ENCODE measurements around the gene POLR3GL. TPM values are rescaled to one million over a fixed set of nuclear protein-coding genes. Genes with fewer than 3 reads are reported as not detected.

POLR3GL gene
- total and polyA plus RNA-seq, 4 donors, result 23.8 to 89.0 (median 49.9) TPM

DNA sequence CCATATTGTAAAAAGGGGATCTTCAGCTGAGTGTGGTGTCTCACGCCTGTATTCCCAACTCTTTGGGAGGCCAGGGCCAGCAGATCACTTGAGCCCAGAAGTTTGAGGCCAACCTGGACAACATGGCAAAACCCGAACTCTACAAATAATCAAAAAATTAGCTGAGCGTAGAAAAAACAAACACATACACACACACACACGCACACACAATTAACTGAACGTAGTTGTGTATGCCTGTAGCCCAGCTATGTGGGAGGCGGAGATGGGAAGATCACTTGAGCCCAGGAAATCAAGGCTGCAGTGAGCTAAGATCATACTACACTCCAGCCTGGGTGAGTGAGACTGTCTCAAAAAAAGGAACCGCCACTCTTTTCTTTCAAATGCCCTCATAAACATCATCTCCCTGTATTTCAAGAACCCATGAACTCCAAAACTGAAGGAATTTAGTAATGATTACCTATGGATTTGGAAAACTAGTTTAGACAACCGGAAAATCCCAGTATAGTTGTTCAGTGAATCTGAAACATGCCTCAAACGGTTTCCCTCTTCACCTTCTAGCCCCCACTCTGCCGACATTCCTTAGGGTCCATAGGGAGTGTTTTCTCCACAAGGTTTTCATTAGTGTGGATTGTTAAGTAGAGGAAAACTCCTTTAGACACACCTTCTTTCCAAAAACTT lies 27.4 kb downstream of the POLR3GL start:
- no peak overlapping the region for H3K4me3 ChIP-seq (ENCODE audit: low read length in 2 of 2)
- peaks cover 6 to 8% of the 10 kb centered on the region in 2 donors for H3K36me3 ChIP-seq (ENCODE audit: control insufficient read depth in 1 of 2, insufficient read depth in 2 of 2, low read length in 1 of 2)
- DNase-seq, result no peak
- H3K27me3 ChIP-seq (ENCODE audit: control insufficient read depth in 1 of 2, insufficient read depth in 2 of 2, low read length in 1 of 2), result no peaks in the 10 kb centered on the region
- peaks cover 8 to 20% of the 10 kb centered on the region in 2 donors for H3K4me1 ChIP-seq (ENCODE audit: control insufficient read depth in 1 of 2, insufficient read depth in 2 of 2, low read length in 2 of 2)
- 79 to 80% methylated on average over 10 of the region's 10 CpGs for WGBS, 2 donors
- no peaks in the 10 kb centered on the region for H3K9me3 ChIP-seq (ENCODE audit: control insufficient read depth, low read length)
- intact Hi-C loops (cut with DNase I), result no loop called here
- ATAC-seq (ENCODE audit: low FRiP score), result no peak
- peak overlapping the region in 1 of 2 donors; percentile 32 for H3K27ac ChIP-seq (ENCODE audit: low read depth in 1 of 2, low read length in 2 of 2)

DNA sequence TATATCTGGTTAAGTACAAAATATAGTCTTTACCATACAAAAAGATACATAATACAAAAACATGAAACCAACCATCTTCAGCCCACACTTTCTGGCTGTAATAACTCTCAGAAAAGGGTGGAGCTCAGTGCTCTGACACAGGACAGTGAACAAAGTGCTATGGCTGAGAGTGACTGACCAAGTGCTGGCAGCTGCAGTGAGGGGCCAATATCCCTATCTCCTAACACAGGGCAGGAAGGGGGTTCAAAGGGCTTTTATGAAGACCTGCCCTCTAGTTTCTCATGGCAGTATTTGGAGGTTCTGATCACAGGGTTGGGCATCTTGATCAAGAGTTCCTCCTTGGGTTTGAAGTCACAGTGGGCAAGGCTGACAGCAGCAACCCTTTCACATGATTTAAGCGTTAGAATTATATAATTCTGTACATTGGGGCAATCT lies 28.0 kb downstream of the POLR3GL start:
- H3K4me3 ChIP-seq (ENCODE audit: low read length in 2 of 2), result no peak overlapping the region
- no peaks in the 10 kb centered on the region for H3K9me3 ChIP-seq (ENCODE audit: control insufficient read depth, low read length)
- DNase-seq (no peak), ATAC-seq (ENCODE audit: low FRiP score) (no peak)
- no peaks in the 10 kb centered on the region for H3K27me3 ChIP-seq (ENCODE audit: control insufficient read depth in 1 of 2, insufficient read depth in 2 of 2, low read length in 1 of 2)
- 71 to 80% methylated on average over 1 of the region's 1 CpG for WGBS, 2 donors
- H3K4me1 ChIP-seq (ENCODE audit: control insufficient read depth in 1 of 2, insufficient read depth in 2 of 2, low read length in 2 of 2), result peaks cover 8 to 20% of the 10 kb centered on the region in 2 donors
- peak overlapping the region; percentile 28 to 62 for H3K27ac ChIP-seq (ENCODE audit: low read depth in 1 of 2, low read length in 2 of 2)
- intact Hi-C loops (cut with DNase I), result no loop called here
- H3K36me3 ChIP-seq (ENCODE audit: control insufficient read depth in 1 of 2, insufficient read depth in 2 of 2, low read length in 1 of 2), result peaks cover 6 to 8% of the 10 kb centered on the region in 2 donors

- Histone ChIP-seq H3K27ac (ENCODE audit: low read depth in 1 of 2, low read length in 2 of 2) (peak overlapping the region in 1 of 2 donors; percentile 28), H3K4me3 (ENCODE audit: low read length in 2 of 2) (peak overlapping the region in 1 of 2 donors; percentile 90), H3K27me3 (ENCODE audit: control insufficient read depth in 1 of 2, insufficient read depth in 2 of 2, low read length in 1 of 2) (no peaks in the 10 kb centered on the region), H3K36me3 (ENCODE audit: control insufficient read depth in 1 of 2, insufficient read depth in 2 of 2, low read length in 1 of 2) (peaks cover 6 to 8% of the 10 kb centered on the region in 2 donors), H3K4me1 (ENCODE audit: control insufficient read depth in 1 of 2, insufficient read depth in 2 of 2, low read length in 2 of 2) (peaks cover 8 to 20% of the 10 kb centered on the region in 2 donors), H3K9me3 (ENCODE audit: control insufficient read depth, low read length) (no peaks in the 10 kb centered on the region)
- ATAC-seq (ENCODE audit: low FRiP score) (no peak), DNase-seq (no peak)
- WGBS, 2 donors, result 81 to 85% methylated on average over 5 of the region's 5 CpGs
- intact Hi-C loops (cut with DNase I), result no loop called here
These were observed 28.6 kb downstream of the POLR3GL start for GRCh38 chr1:145992958-145993617.

GRCh38 chr1:145993618-145994390 lies 29.3 kb downstream of the POLR3GL start:
- DNase-seq, result no peak
- Histone ChIP-seq H3K36me3 (ENCODE audit: control insufficient read depth in 1 of 2, insufficient read depth in 2 of 2, low read length in 1 of 2) (peaks cover 6 to 8% of the 10 kb centered on the region in 2 donors), H3K27me3 (ENCODE audit: control insufficient read depth in 1 of 2, insufficient read depth in 2 of 2, low read length in 1 of 2) (no peaks in the 10 kb centered on the region), H3K9me3 (ENCODE audit: control insufficient read depth, low read length) (no peaks in the 10 kb centered on the region), H3K4me3 (ENCODE audit: low read length in 2 of 2) (peak overlapping the region; percentile 73 to 90), H3K4me1 (ENCODE audit: control insufficient read depth in 1 of 2, insufficient read depth in 2 of 2, low read length in 2 of 2) (peaks cover 8 to 20% of the 10 kb centered on the region in 2 donors), H3K27ac (ENCODE audit: low read depth in 1 of 2, low read length in 2 of 2) (no peak overlapping the region)
- 77 to 84% methylated on average over 6 of the region's 6 CpGs for WGBS, 2 donors
- intact Hi-C loops (cut with DNase I), result no loop called here
- no peak for ATAC-seq (ENCODE audit: low FRiP score)

DNA sequence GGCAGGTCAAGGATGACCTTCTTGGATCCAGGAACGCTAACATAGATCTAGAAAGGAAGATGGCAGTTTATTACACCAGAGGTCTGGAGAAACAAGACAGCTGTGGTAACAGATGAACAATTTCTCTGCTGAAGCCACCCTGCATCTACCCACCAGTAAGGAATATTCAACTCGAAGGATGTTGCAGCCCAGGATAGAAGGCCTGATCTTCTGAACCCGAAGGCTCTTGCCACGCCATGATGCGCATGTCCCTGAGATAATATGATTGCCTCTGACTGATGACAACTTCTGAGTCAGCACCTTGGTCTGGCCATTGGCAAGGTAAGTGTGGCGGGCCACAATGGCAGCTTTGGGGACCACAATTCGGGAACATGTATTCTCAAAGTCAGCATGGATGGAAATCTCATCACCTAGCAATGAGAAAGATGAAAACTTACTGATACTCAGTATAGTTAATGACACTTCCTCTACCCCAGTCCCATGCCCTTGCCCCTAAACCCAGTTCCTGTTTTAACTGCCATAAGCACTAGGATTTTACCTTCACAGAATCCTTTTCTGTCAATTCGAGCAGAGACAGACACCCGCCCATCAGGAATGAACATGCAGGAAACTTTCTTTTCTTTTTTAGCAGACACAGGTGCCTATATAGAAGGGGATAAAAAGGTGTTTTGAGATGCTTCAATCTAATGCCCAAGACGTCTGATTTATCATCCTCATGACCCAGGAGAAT lies 30.1 kb downstream of the POLR3GL start:
- peak overlapping the region in 1 of 2 donors; percentile 60 for H3K27ac ChIP-seq (ENCODE audit: low read depth in 1 of 2, low read length in 2 of 2)
- 73 to 78% methylated on average over 10 of the region's 10 CpGs for WGBS, 2 donors
- peak overlapping the region; percentile 73 to 90 for H3K4me3 ChIP-seq (ENCODE audit: low read length in 2 of 2)
- no peaks in the 10 kb centered on the region for H3K27me3 ChIP-seq (ENCODE audit: control insufficient read depth in 1 of 2, insufficient read depth in 2 of 2, low read length in 1 of 2)
- H3K36me3 ChIP-seq (ENCODE audit: control insufficient read depth in 1 of 2, insufficient read depth in 2 of 2, low read length in 1 of 2), result peaks cover 6 to 8% of the 10 kb centered on the region in 2 donors
- no peaks in the 10 kb centered on the region for H3K9me3 ChIP-seq (ENCODE audit: control insufficient read depth, low read length)
- DNase-seq (no peak), ATAC-seq (ENCODE audit: low FRiP score) (no peak)
- intact Hi-C loops (cut with DNase I), result no loop called here
- H3K4me1 ChIP-seq (ENCODE audit: control insufficient read depth in 1 of 2, insufficient read depth in 2 of 2, low read length in 2 of 2), result peaks cover 8 to 20% of the 10 kb centered on the region in 2 donors

GRCh38 chr1:145995148-145995881 lies 30.8 kb downstream of the POLR3GL start:
- ATAC-seq (ENCODE audit: low FRiP score) (no peak), DNase-seq (no peak)
- H3K9me3 ChIP-seq (ENCODE audit: control insufficient read depth, low read length), result no peaks in the 10 kb centered on the region
- H3K4me3 ChIP-seq (ENCODE audit: low read length in 2 of 2), result peak overlapping the region; percentile 73 to 90
- H3K4me1 ChIP-seq (ENCODE audit: control insufficient read depth in 1 of 2, insufficient read depth in 2 of 2, low read length in 2 of 2), result peaks cover 8 to 20% of the 10 kb centered on the region in 2 donors
- H3K36me3 ChIP-seq (ENCODE audit: control insufficient read depth in 1 of 2, insufficient read depth in 2 of 2, low read length in 1 of 2), result peaks cover 6 to 8% of the 10 kb centered on the region in 2 donors
- intact Hi-C loops (cut with DNase I), result no loop called here
- WGBS, 2 donors, result 5 to 6% methylated on average over 8 of the region's 8 CpGs
- H3K27ac ChIP-seq (ENCODE audit: low read depth in 1 of 2, low read length in 2 of 2), result peak overlapping the region; percentile 38 to 46
- no peaks in the 10 kb centered on the region for H3K27me3 ChIP-seq (ENCODE audit: control insufficient read depth in 1 of 2, insufficient read depth in 2 of 2, low read length in 1 of 2)

- H3K27ac ChIP-seq (ENCODE audit: low read depth in 1 of 2, low read length in 2 of 2), result peak overlapping the region; percentile 36 to 46
- ATAC-seq (ENCODE audit: low FRiP score) (no peak), DNase-seq (no peak)
- no peaks in the 10 kb centered on the region for H3K27me3 ChIP-seq (ENCODE audit: control insufficient read depth in 1 of 2, insufficient read depth in 2 of 2, low read length in 1 of 2)
- 0 to 1% methylated on average over 13 of the region's 13 CpGs for WGBS, 2 donors
- peaks cover 6 to 8% of the 10 kb centered on the region in 2 donors for H3K36me3 ChIP-seq (ENCODE audit: control insufficient read depth in 1 of 2, insufficient read depth in 2 of 2, low read length in 1 of 2)
- intact Hi-C loops (cut with DNase I), result loop anchor here in 1 of 2 donors (2.0 kb wide), 1 partner anchor 13 kb away; no protein-coding TSS in a partner anchor
- H3K4me3 ChIP-seq (ENCODE audit: low read length in 2 of 2), result peak overlapping the region; percentile 73 to 90
- no peaks in the 10 kb centered on the region for H3K9me3 ChIP-seq (ENCODE audit: control insufficient read depth, low read length)
- peaks cover 8 to 20% of the 10 kb centered on the region in 2 donors for H3K4me1 ChIP-seq (ENCODE audit: control insufficient read depth in 1 of 2, insufficient read depth in 2 of 2, low read length in 2 of 2)
These were observed 31.5 kb downstream of the POLR3GL start for GRCh38 chr1:145995964-145996432.

Measured in aorta (tissue), 5 donors.